Measurements from ENCODE around the gene ZNF316.
"Not testable (repeated sequence)": the region's sequence is repeated elsewhere in the genome, so short reads cannot be mapped to it uniquely, and the experiment has no call there.

ZNF316 gene

DNA sequence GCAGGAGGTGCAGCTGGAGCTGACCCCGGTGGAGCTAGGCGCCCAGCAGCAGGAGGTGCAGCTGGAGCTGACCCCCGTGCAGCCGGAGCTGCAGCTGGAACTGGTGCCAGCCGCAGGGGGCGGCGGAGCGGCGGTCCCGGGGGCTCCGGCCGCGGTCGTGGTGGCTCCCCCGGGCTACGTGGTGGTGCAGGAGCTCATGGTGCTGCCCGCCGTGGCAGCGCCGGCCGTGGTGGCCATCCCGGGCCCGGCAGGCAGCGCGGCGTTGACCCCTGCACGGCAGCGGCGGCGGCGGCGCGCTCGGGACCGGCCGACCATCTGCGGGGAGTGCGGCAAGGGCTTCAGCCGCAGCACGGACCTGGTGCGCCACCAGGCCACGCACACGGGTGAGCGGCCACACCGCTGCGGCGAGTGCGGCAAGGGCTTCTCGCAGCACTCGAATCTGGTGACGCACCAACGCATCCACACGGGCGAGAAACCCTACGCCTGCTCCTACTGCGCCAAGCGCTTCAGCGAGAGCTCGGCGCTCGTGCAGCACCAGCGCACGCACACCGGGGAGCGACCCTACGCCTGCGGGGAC lies 14.9 kb upstream of the ZNF316 start:
- DNase-seq, result no peak

DNA sequence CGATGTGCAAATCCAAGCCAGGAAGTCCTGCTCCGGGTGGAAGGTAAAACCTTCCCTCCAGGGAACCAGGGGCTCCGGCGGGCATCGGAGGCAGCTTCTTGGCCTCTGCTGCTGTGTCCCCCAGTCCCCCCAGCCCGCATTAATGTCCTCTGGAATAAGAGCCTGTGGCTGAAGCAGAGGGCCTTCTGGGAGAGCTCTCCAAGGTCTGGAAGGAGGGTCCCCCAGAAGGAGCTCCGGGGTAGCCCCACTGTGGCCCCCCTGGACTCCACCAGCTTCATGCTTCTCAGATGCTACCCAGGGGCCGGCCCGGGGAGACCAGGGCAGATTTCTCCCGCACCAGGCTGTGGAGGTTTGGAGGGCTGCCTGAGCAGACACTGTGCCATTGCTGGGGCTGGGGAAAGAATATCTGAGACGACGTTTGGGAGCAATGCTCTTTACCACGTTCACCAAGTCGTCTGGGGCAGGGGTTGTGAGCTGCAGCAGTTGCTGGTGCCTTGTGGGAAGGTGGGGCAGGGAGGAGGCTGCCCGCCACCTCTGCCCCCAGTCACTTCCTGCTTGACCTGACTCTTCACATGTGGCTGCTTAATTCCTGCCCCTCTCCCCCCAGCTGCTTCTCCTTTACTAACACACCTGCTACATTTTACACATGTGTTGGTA lies 13.4 kb upstream of the ZNF316 start:
- DNase-seq, result no peak

DNA sequence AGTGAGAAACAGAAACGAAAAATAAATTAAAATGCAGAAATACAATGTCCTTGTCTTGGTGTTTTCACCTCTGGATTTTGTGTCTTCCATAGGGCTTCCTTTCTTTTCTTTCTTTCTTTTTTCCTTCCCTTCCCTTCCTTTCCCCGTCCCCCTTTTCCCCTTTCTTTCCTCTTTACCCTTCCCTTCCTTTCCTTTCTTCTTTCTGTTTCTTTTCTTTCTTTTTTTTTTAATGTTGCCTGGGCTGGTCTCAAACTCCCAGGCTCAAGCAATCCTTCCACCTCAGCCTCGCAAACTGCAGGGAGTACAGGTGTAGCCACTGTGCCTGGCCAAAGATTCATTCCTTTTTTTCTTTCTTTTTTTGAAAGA lies 12.9 kb upstream of the ZNF316 start:
- no peak for DNase-seq

DNA sequence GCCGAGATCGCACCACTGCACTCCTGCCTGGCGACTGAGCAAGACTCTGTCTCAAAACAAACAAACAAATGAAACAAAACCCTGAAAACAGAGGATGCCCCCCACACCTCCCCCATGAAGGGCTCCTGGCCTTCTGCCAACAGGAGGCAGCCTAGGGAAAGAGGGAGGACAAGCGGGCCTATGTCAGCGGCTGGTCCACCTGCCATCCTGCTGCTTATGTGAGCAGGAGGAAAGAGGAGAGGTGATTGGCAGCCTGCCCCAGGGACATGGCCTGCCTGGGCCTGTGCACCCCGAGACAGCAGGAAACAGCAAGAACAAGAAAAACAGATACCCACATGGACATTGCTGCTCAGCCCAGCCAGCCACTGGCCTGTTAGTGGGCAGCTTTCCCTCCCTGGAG lies 9.1 kb upstream of the ZNF316 start:
- DNase-seq, result no peak

DNA sequence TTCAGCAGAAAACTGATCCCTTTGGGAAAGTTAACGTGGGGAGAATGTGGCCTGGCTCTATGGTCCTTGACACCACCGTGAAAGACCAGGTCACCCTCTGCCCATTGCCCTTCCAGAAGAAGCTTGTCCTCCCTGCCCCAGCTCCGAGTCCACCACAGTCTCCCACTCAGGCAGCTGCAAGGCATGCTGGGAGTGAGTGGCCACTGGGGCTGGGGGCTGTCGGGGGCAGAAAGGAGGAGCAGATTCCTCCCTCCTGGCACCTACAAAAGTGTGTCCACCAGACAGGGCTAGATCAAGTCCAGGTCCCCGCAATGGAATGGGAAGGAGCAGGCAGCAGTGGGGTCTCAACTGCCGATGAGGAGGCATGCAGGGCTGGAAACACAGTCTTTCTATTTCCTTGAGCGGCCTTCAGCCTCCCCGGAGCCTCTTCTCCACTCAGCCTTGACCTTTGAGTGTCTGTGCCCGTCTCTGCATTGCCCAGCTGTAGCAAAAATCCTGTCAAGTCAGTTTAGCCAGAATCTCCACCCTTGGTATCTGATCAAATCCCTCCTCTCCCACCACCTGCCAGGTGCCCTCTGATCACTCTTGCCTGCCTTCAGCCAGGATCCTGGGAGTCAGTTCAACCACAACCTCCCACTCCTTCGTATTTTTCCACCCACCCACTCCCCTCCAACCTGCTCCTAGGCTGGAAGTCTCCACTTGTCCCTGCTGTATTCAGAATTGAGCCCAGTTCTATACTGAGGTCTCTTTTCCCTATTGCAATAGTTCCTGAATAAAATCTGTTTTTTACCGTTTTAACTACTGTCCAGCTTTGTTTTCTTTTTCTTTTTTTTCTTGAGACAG lies 6.9 kb upstream of the ZNF316 start:
- no peak for DNase-seq

DNA sequence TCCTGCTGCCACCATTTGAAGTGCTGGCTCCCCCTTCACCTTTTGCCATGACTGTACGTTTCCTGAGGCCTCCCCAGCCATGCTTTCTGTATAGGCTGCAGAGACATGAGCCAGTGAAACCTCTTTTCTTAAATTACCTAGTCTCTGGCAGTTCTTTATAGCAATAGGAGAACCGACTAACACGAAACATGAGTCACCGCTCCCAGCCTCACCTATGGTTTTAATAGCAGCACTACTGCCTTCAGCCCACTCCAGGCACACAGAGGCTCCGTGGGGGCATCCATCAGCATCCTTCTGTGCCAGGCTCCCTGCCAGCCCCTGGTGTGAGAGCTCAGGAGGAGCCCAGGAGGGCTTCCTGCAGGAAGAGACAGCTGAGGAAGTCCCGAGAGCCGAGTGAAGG lies 5.5 kb upstream of the ZNF316 start:
- no peak for DNase-seq

DNA sequence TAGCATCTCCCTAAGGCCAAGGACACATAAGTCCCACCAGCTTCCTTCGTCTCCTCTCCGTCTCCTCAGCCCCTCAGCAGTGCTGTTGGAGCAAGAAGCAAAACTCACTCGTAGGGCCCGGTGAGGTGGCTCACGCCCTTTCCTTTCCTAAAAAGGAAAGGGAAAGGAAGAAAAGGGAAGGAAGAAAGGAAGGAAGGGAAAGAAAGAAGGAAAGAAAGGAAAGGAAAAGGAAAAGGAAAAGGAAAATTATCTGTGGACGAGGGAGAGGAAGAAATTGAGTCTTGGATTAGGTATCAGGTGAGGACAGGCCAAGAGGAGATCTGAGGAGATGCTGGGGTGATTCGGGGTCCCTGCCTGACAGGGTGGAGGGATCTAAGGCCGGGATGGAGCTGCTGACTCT lies 3.1 kb upstream of the ZNF316 start:
- no peak for DNase-seq

DNA sequence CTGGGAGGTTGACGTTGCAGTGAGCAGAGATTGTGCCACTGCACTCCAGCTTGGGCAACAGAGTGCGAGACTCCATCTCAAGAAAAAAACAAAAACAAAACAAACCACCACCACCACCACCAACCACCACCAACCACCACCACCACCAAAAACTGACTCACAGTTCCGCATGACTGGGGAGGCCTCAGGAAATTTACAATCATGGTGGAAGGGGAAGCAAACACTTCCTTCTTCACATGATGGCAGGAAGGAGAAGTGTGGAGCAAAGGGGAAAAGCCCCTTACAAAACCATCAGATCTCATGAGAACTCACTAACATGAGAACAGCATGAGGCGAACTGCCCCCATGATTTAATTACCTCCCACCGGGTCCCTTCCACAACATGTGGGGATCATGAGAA lies 2.1 kb upstream of the ZNF316 start:
- not testable (repeated sequence) for DNase-seq

DNA sequence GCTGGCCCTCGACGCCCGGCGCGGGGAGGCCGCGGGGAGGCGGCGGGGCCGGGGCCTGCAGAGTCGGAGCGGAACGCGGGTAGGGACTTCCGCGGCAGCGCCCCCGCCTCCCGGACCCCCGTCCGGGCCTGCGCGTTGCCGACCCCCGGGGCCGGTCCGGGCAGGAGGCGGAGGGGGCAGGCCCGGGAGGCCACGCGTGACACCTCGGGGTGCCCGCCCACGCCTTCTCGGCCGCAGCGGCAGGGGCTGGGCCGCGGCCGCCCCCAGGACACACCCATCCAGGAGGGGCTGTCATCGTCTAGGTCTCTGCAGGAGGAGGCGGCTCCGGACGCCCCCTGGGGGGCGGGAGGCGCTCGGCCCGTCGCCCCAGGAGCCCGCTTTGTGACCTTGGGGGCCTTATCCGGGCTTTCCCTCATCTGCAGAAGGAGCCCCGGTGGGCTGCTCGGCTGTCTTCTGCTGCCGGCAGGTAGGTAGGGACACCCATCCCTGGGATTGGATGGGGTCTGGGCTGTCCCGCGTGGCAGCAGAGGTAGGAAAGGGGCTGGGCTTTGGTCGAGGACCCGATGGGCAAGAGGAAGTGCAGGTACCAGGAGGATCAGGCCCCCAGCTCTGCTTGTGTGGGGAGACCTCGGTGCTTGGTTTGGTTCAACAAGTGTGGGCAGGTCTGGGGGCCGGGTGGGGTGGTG lies 569 bp downstream of the ZNF316 start:
- DNase-seq, result no peak

DNA sequence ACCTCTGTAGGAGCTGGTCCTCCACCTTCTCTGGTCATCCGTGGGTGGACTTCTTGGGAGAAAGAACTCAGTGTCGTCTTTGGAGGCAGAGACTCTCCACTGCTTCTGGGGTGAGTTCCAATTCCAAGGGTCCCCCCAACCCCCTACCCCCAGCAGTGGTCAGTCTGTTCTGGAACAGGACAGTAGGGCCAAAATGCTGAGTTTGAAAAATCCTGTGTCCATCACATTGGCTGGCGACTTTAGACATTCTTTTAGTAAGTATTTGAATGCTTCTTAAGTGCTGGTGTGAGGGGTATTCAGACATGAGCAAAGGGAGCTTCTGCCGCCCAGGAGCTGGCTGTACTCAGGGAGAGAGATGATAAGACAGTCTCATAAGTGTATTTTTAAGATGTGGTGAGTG lies 1.9 kb downstream of the ZNF316 start:
- DNase-seq, result no peak

DNA sequence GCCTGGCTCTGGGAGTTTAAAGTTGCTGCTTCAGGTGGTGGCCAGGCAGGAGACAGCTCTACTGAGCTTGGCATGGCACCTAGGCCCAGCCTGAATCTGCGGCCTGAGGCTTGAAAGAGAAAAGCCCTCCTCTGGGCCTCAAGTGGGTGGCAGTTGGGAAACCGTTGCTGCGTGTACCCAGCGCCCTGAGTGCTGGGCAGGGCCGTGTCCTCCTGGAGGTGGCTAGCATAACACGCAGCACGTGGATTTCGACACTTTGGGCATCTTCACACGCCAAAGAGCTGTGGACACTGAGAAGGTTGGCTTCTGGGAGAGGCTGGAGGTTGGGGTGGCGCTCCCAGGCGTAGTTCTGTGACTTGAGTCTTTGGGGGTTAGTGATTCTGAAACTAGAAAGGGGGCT lies 2.5 kb downstream of the ZNF316 start:
- DNase-seq, result no peak

DNA sequence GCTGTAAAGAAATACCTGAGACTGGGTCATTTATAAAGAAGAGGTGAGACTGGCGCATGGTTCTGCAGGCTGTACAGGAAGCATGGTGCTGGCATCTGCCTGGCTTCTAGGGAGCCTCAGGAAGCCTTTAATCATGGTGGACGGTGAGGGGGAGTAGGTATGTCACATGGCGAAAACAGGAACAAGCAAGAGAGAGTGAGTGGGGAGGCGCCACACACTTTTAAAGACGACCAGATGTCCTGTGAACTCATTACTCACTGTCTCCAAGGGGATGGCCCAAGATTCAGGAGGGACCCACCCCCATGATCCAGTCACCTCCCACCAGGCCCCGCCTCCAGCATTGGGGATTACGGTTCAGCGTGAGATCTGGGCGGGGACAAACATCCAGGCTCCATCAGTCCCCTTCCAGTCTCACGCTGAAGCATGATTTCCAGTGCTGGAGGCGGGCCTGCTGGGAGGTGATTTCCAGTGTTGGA lies 3.2 kb downstream of the ZNF316 start:
- no peak for DNase-seq

DNA sequence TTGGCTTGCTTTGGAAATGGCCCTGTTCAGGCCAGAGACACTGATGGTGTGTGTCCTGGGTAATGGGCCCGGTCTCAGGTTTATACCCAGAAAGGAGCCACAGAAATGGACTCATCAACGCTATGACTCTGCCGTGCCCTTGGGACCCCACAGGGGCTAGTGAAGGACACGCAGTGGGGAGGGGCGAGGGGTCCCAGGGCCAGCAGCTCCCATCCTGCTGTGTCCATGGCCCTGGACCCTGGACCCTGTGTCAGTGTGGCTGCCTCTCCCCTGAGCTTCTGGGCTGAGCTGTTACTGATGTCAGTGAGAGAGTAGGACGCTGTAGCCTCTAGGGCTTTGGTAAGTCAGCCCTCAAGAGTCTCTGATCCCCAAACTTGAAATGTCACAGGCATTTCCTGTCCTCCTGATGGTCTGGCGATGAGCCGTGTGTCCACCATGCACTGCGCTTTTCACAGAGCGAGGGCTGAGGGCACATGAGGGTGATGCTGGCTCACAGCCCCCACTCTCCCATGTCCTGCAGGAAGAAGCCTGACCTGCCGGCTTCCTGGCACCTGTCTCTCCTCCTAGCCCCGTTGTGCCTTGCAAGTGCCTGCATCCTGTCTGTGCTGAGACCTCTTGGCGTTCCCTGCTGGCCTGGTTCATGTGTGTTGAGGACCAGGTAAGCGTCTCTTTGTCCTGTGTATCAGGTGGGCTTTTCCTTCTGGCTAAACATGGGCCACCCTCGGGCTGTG lies 4.4 kb downstream of the ZNF316 start:
- no peak for DNase-seq

DNA sequence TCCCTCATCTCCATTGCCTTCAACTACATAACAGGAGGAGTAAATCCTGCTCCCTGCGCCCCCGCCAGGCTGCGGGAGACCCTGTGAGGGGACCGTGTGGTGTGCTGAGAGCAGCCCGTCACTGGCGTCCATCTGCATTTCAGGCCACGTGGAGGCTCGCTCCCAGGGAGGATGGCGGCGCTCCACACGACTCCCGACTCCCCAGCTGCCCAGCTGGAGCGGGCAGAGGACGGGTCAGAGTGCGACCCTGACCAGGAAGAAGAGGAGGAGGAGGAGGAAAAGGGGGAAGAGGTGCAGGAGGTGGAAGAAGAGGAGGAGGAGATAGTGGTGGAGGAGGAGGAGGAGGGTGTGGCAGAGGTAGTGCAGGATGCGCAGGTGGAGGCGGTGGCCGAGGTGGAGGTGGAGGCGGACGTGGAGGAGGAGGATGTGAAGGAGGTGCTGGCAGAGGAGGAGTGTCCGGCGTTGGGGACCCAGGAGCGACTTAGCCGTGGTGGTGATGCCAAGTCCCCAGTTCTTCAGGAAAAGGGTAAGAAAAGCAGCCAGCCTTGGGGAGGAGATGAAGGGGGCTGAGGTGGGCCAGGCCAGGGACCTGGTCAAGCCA lies 5.2 kb downstream of the ZNF316 start:
- no peak for DNase-seq

DNA sequence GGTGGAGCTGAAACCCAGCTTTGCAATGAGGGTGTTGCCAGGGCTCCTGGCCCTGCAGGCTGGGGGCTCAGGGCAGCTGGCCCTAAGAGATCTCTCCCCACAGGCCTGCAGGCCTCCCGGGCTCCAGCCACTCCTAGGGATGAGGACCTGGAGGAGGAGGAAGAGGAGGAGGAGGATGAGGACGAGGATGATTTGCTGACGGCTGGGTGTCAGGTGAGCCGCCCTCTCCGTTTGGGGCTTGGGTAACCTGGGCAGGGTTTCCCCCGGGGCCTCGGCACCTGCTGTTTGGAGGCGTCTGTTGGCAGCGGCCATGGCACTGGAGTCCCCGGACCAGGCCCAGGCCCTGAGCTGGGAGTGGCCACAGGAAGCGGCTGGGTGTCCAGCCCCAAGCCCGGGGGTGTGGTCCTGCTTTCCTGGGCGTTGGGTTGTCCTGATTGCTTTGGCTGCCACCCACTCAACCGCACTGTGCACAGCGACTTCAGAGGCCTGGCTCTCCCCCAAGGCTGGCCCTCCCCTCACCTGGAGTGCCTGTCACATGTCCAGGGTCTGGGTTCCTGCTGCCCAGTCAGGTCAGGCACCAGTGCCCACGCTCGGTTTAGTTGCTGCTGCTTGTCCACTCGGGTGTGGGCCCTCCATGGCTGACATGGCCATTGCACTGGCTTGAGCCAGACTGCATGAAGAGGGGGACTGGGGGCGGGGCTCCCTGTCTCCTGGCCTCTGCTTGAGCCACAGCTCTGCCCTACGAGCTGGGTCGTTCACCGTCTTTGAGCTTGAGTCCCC lies 5.9 kb downstream of the ZNF316 start:
- DNase-seq, result no peak

DNA sequence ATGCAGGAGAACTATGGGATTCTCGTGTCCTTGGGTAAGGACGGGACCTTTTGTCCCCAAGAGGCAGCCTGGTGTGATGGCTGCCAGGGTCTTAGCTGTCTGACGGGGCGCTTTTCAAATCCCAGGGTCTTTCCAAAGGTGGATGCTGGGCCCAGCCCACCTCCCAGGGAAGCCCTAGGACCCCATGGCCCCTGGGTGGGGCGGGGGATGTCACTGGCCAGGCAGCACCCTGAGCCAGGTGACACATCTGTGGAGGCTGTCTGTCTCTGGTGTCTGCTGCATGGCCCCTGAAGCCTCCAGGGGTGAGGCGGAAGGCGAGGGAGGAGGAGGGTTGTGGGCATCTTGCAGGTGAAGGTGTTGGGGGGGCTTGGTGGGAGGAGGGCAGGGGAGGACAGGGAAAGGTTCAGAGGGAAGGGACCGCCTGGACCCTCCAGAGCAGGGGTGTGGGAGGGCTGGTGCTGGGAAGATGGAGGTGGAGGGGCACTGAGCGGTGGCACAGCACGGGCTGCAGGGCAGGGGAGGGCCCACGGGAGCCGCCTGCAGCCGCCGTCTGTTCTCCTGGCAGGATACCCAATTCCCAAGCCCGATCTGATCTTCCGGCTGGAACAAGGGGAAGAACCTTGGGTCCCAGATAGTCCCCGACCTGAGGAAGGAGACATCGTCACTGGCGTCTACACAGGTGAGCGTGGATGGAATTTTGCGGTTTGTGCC lies 7.0 kb downstream of the ZNF316 start:
- no peak for DNase-seq

DNA sequence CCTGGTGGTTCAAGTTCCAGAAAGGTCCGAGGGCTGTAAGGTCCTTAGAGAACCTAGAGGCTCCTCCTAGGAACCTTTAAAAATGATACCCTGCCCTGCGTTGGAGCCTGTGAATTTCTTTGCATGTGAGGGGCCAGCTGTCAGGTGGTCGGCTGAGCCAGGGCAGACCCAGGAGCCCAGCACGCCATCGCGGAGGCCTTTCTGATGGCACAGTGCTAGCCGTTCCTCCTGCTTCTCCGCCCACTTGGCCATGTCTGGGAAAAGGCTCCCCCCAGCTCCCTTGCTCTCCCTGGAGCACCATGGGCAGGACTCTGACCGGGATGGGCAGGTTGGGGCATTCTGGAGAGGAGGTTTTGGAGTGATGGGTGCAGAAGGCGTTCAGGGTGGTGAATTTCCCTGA lies 7.6 kb downstream of the ZNF316 start:
- no peak for DNase-seq

DNA sequence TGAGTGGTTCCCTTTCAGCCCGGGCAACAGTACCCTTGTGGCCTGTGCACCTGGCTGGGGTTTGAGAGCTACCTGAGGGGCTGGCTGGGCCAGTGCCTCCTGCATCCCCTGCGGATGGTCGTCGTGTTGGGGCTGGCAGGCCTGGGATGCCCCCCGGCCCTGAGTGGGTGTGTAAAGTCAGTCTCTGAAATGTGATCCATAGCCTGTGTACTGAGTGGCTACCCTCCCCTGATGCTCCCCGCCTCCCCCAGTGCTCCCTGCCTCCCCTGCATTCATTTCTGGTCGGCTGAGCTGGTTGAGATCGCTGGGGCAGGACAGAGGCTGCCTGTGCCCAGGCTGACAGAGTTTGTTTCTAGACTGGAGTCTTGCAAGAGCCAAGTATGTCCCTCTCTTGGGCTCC lies 9.3 kb downstream of the ZNF316 start:
- no peak for DNase-seq

DNA sequence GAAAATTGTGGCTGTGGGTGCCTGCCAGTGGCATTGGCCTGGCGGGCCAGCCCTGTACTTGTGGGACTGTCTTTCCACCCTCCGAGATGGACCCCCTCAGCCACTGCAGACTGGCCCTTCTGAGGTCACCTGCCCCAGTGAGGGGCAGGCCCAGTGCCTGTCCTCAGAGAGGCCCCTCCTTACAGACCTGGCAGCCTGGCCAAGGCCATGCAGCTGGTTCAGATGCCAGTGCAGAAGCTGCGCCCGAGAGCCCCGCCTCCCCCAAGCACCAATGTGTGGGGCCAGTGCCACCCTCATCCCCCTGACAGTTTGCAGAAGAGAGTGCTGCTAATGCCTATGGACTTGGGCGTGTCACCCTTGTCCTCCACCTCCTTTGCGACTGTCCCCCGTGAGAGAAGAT lies 10.0 kb downstream of the ZNF316 start:
- no peak for DNase-seq

DNA sequence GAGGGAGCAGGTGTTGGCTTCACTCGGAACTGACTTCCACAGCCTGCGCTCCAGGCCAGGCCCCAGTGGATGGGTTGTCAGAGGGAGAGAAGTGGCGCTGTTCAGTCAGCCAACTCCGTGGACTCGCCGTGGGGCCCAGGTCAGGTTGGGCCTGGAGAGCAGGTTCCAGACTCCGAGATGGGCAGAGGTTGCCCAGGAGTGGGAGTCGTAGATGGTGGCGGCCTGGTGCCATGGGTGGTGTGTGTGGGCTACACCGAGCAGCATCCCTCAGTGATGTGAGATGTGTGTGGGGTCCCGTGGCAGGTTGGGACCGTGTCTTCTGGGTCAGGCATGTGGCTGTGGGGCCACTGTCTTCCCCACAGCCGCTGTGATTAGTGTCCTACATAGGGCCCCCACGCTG lies 10.4 kb downstream of the ZNF316 start:
- no peak for DNase-seq

All from NCI-H2081 treated with DMSO at 0.1 percent for 48 hours (cell line).